ENCODE measurements around the gene PARP9. TPM values are rescaled to one million over a fixed set of nuclear protein-coding genes. Genes with fewer than 3 reads are reported as not detected.
A peak's percentile ranks its signal among the peaks of the same experiment; 100 is the strongest.

PARP9 gene
- total RNA-seq, 1 experiment from 2014 or later, result 14.8 TPM

DNA sequence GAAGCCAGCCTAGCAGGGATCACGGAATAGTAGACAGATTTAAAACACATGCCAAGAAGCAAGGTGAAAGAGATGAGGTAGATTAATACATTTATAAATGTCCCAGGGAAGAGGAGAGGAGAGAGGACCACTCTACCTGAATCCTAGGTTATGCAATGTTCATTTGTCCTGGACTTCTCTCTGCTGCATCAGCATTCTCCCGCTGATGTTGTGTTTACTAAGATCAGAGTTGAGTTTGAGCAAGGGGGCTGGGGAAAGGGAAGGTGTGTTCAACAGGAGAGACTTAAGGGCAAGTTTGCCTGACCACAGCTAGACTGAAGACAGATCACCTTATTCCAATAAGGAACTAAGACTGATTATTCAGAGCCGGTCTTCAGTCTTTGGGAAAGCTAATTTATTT is 48.2 kb downstream of the PARP9 start:
- peaks cover 20% of the 10 kb centered on the region for H3K4me1 ChIP-seq (ENCODE audit: insufficient read depth, low read length)
- TF ChIP-seq CTCF (conservative IDR thresholded peaks at IDR 0.05; ENCODE audit: low read depth, low read length) (no peak), EZH2 (IDR thresholded peaks at IDR 0.05; ENCODE audit: low read length, unreplicated experiment) (no peak), EZH2phosphoT487 (IDR thresholded peaks at IDR 0.05; ENCODE audit: borderline replicate concordance, low read length) (no peak)
- peaks cover 29% of the 10 kb centered on the region for H4K20me1 ChIP-seq (ENCODE audit: low read length)
- peaks cover 33% of the 10 kb centered on the region for H3K79me2 ChIP-seq (ENCODE audit: low read length)
- H3K27me3 ChIP-seq (ENCODE audit: low read length), result no peaks in the 10 kb centered on the region
- no peak overlapping the region for H3K4me3 ChIP-seq (ENCODE audit: low read length)
- H3K9me3 ChIP-seq (ENCODE audit: low read length), result no peaks in the 10 kb centered on the region
- ATAC-seq (no peak), DNase-seq (no peak)
- no peak overlapping the region for H3K4me2 ChIP-seq (ENCODE audit: low read length)
- intact Hi-C loops (cut with micrococcal nuclease), result loop anchor here (2.0 kb wide), 1 partner anchor 45 kb away; no protein-coding TSS in a partner anchor
- ChIA-PET POLR2A (ENCODE audit: unreplicated experiment) (no interaction called here), CTCF (no interaction called here)
- H3K9ac ChIP-seq (ENCODE audit: low read length), result no peak overlapping the region
- H3K27ac ChIP-seq (ENCODE audit: low read length), result no peak overlapping the region
- no peaks in the 10 kb centered on the region for H3K36me3 ChIP-seq (ENCODE audit: low read depth, low read length)
- 0 out of 2 replicates have a peak overlapping the region, but pooled peaks have one; percentile 12 for H2AFZ ChIP-seq (ENCODE audit: low read length)
- no TSS peak for BruUV-seq (replicated peaks)
- no peaks in the 10 kb centered on the region for H3F3A ChIP-seq (ENCODE audit: low read length, unreplicated experiment)
- no peaks in the 10 kb centered on the region for H3K9me2 ChIP-seq (replicated peaks; ENCODE audit: low read length)

DNA sequence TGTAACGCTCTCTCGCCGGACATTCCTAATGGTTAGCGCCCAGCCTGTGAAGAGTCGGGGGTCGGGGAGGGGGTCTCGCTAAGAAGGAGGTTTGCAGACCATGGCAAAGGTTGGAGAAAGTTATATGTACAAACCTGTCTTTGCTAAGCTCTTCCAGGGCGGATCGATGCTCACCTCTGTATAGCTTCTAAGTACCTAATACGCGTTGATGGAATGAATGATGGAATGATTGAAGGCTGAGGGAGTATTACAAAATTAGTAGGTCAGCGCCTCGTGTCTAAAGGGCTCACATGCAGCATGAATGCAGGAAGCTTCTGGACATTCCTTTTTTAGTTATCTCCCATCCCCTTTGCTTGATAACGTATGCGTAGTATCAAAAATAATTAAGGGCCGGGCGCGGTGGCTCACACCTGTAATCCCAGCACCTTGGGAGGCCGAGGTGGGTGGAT is 49.1 kb downstream of the PARP9 start:
- intact Hi-C loops (cut with micrococcal nuclease), result loop anchor here (2.0 kb wide), 1 partner anchor 46 kb away; no protein-coding TSS in a partner anchor
- H3K9me2 ChIP-seq (replicated peaks; ENCODE audit: low read length), result no peaks in the 10 kb centered on the region
- peak overlapping the region; percentile 71 for H3K4me3 ChIP-seq (ENCODE audit: low read length)
- H3K79me2 ChIP-seq (ENCODE audit: low read length), result peaks cover 41% of the 10 kb centered on the region
- DNase-seq, result no peak
- no peaks in the 10 kb centered on the region for H3K27me3 ChIP-seq (ENCODE audit: low read length)
- H3F3A ChIP-seq (ENCODE audit: low read length, unreplicated experiment), result no peaks in the 10 kb centered on the region
- H4K20me1 ChIP-seq (ENCODE audit: low read length), result peaks cover 37% of the 10 kb centered on the region
- H3K36me3 ChIP-seq (ENCODE audit: low read depth, low read length), result no peaks in the 10 kb centered on the region
- no peaks in the 10 kb centered on the region for H3K9me3 ChIP-seq (ENCODE audit: low read length)
- ChIA-PET CTCF (interaction anchor here (0.6 kb wide), 1 partner anchor 55 kb away, joined by 4 read pairs; no protein-coding TSS in a partner anchor), POLR2A (ENCODE audit: unreplicated experiment) (interaction anchor here (0.6 kb wide), 2 partner anchors 19 to 149 kb away, joined by 3 to 4 read pairs; no protein-coding TSS in a partner anchor)
- TF ChIP-seq EZH2 (IDR thresholded peaks at IDR 0.05; ENCODE audit: low read length, unreplicated experiment) (no peak), EZH2phosphoT487 (IDR thresholded peaks at IDR 0.05; ENCODE audit: borderline replicate concordance, low read length) (no peak)
- H3K27ac ChIP-seq (ENCODE audit: low read length), result peak overlapping the region; percentile 87; the same call in 1 of the 2 replicates
- peak overlapping the region; percentile 93 for H3K9ac ChIP-seq (ENCODE audit: low read length)
- peak; percentile 0; the same call in 1 of the 2 replicates for ATAC-seq
- peaks cover 20% of the 10 kb centered on the region for H3K4me1 ChIP-seq (ENCODE audit: insufficient read depth, low read length)
- H2AFZ ChIP-seq (ENCODE audit: low read length), result peak overlapping the region; percentile 90
- no TSS peak for BruUV-seq (replicated peaks)
- peak overlapping the region; percentile 83 for H3K4me2 ChIP-seq (ENCODE audit: low read length)

DNA sequence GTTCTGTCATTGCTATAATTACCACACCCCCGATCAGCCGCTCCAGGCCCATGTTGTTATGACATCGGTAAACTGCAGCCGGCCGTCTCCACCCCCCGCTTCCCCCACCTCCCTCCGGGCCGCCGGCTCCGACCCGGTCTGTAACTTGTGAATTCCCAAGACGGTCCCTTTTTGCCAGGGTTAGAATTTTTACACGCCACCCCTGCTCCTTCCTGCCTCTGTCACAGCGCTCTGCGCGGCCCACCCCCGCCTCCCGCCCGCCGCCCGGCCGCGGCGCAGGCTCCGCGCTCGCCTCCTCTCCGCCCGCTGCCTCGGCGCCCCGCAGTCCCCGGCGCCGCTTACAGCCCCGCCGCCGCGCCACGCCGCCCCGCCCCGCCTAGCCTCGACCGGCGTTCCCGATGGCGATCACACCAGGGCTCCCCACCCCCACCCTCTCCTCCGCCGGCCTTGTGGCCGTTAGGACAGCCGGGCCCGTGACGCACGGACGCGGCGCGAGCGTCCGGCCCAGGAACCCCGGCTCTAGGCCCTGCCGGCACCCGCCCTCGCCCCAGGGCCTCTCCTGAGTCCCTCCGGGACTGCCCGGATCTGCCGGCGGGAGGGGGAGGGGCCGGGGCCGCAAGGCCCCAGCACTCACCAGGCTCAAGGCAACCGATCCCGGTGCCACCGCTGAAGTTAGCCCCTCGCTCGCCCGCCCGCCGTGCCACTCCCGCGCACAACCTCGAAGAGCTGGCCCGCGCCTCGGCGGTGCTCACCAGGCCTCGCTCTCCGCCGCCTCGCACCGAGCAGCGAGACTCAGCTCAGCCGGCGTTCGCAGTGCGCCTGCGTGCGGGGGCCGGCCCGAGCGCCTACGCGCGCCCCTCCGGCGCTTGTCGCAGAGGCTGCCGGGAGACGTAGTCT is 49.7 kb downstream of the PARP9 start, which contains the start of gene KPNA1:
Gene KPNA1, minus strand, starts transcription at position 817 of the 897 bp plus-strand sequence. CDS start 18,374 bp downstream, outside the sequence.
- CTCF ChIA-PET, result interaction anchor here (0.6 kb wide), 1 partner anchor 54 kb away, joined by 4 read pairs; no protein-coding TSS in a partner anchor

More for the DNA sequence above, 49.7 kb downstream of the PARP9 start, which contains the start of gene KPNA1:
- ATAC-seq (peak; percentile 91), DNase-seq (peak; percentile 96)
- H3K9ac ChIP-seq (ENCODE audit: low read length), result peak within 1 kb of the TSS; percentile 93
- H3K36me3 ChIP-seq (ENCODE audit: low read depth, low read length), result no peaks in the 10 kb centered on the region
- intact Hi-C loops (cut with micrococcal nuclease), result loop anchor here (2.0 to 5.0 kb wide), 2 partner anchors 46 to 52 kb away; no protein-coding TSS in a partner anchor
- H3K79me2 ChIP-seq (ENCODE audit: low read length), result peaks cover 48% of the 10 kb centered on the region
- peak within 1 kb of the TSS; percentile 87 for H3K27ac ChIP-seq (ENCODE audit: low read length)
- TF ChIP-seq EZH2 (IDR thresholded peaks at IDR 0.05; ENCODE audit: low read length, unreplicated experiment) (no peak), CTCF (conservative IDR thresholded peaks at IDR 0.05; ENCODE audit: low read depth, low read length) (no peak), EZH2phosphoT487 (IDR thresholded peaks at IDR 0.05; ENCODE audit: borderline replicate concordance, low read length) (no peak)
- H3K4me3 ChIP-seq (ENCODE audit: low read length), result peak within 1 kb of the TSS; percentile 71
- H3K9me2 ChIP-seq (replicated peaks; ENCODE audit: low read length), result no peaks in the 10 kb centered on the region
- H3F3A ChIP-seq (ENCODE audit: low read length, unreplicated experiment), result no peaks in the 10 kb centered on the region
- peaks cover 20% of the 10 kb centered on the region for H3K4me1 ChIP-seq (ENCODE audit: insufficient read depth, low read length)
- H3K27me3 ChIP-seq (ENCODE audit: low read length), result no peaks in the 10 kb centered on the region
- H3K4me2 ChIP-seq (ENCODE audit: low read length), result peak within 1 kb of the TSS; percentile 83
- BruUV-seq (replicated peaks), result no TSS peak
- H2AFZ ChIP-seq (ENCODE audit: low read length), result peak within 1 kb of the TSS; percentile 90
- H4K20me1 ChIP-seq (ENCODE audit: low read length), result peaks cover 44% of the 10 kb centered on the region
- H3K9me3 ChIP-seq (ENCODE audit: low read length), result no peaks in the 10 kb centered on the region
- POLR2A ChIA-PET (ENCODE audit: unreplicated experiment), result interaction anchor here (0.6 kb wide), 3 partner anchors 19 to 231 kb away, joined by 3 to 11 read pairs (median 4); no protein-coding TSS in a partner anchor

All from PC-3 (cell line).